Tibial nerve (tissue), 3 donors: ENCODE data around the gene PDZD2.

Source experiments
- POLR2A ChIP-seq, 2 donors: fragments of 450-650 bp; IDR thresholded peaks; one replicate each; pipeline ENCODE4 v1.6.1; 2017; ENCODE audit warnings: antibody characterized with exemption in 2 of 2, mild to moderate bottlenecking in 2 of 2, moderate library complexity in 2 of 2
- TF ChIP-seq, protein P1 (sequence below), 5 experiments: fragments of 200-600 bp in 3 of 5; fragments of 450-650 bp in 2 of 5; sonication (generic) in 3 of 5; IDR thresholded peaks; one replicate each; pipeline ENCODE4 v1.5.1; 2016 to 2019; ENCODE audit warnings: antibody characterized with exemption in 5 of 5, mild to moderate bottlenecking in 3 of 5, moderate library complexity in 2 of 5

- TF ChIP-seq, protein P1, sequence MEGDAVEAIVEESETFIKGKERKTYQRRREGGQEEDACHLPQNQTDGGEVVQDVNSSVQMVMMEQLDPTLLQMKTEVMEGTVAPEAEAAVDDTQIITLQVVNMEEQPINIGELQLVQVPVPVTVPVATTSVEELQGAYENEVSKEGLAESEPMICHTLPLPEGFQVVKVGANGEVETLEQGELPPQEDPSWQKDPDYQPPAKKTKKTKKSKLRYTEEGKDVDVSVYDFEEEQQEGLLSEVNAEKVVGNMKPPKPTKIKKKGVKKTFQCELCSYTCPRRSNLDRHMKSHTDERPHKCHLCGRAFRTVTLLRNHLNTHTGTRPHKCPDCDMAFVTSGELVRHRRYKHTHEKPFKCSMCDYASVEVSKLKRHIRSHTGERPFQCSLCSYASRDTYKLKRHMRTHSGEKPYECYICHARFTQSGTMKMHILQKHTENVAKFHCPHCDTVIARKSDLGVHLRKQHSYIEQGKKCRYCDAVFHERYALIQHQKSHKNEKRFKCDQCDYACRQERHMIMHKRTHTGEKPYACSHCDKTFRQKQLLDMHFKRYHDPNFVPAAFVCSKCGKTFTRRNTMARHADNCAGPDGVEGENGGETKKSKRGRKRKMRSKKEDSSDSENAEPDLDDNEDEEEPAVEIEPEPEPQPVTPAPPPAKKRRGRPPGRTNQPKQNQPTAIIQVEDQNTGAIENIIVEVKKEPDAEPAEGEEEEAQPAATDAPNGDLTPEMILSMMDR (IDR thresholded peaks at IDR 0.05): no peak
- TF ChIP-seq POLR2A (IDR thresholded peaks at IDR 0.05): no peak
Measured at GRCh38 chr5:31866166-31866565, 227.2 kb downstream of the PDZD2 start.
